HG02642 (cell line): ENCODE results near the gene BBOX1.
"Not testable (repeated sequence)": the region's sequence is repeated elsewhere in the genome, so short reads cannot be mapped to it uniquely, and the experiment has no call there.

Source experiments
- ATAC-seq: cut with Tn5 transposase; IDR thresholded peaks from one replicate; pipeline ENCODE4 v1.9.1; 2021; ENCODE audit warnings: mild to moderate bottlenecking; ENCODE audit not compliant: unreplicated experiment, poor library complexity

The BBOX1 gene, protein sequence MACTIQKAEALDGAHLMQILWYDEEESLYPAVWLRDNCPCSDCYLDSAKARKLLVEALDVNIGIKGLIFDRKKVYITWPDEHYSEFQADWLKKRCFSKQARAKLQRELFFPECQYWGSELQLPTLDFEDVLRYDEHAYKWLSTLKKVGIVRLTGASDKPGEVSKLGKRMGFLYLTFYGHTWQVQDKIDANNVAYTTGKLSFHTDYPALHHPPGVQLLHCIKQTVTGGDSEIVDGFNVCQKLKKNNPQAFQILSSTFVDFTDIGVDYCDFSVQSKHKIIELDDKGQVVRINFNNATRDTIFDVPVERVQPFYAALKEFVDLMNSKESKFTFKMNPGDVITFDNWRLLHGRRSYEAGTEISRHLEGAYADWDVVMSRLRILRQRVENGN

DNA sequence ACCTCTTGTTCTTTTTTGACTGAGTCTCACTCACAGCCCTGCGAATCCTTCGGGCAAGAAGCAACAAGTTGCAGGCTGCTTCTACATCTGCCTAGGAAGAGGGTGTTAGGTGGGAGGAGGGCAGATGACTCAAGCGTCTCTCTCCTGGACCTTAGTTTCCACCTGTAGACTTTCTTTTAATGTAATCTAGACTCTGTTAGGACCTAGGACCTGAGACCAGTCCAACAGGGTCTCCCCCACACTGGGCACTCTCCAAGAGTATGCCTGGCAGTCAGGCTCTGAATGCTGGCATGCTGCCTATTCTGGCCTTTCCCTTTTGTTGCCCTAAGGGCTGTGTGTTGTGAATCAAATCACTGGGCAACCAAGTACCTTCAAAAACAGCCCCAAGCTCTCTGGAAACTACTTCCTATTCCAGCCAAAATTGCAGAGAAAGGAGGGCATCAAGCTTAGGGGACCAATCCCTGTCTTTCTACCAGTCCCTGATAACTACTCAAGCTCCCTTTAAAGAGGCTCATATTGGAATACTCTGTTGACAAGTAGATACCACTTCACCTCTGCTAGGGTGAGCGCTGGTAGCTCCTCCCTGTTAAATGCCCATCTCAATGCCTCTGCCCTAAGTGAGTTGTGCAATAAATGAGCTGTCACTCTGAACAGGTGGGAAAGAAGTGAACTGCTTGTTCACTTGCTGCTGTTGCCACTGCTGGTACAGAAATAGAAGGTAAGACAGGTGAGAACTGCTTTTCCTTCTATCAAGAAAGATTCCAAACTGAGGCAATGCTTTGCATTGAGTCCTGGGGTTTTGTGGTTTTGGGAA lies at the start of gene BBOX1:
BBOX1 (plus strand) TSS at position 514 of the 814 bp plus-strand sequence. CDS start 14,616 bp downstream, outside the sequence.
- no peak for ATAC-seq

DNA sequence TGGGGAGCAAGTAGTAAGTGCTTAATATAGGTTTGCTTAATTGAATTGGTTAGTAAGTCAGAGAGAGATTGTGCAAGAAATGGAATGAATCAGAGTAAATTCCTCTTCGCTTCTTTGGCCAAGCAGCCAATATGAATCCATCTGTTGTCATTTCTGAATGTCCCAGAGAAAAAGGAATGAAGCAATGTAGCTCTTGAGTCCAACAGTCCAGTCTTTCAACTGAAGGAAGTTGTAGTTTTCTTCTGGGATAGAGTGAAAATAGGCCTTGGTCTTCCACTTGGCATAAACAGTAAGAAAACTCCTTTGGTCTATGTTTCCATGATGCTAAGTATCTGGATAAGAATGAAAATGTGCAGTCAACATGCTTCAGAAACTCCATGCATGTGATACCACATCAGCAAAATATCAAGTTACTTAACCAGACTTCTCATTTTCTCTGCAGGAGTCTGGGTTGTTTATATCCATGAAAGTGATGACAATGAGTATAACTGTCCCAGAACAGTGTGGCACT lies 48.5 kb upstream of the BBOX1 start:
- no peak for ATAC-seq

DNA sequence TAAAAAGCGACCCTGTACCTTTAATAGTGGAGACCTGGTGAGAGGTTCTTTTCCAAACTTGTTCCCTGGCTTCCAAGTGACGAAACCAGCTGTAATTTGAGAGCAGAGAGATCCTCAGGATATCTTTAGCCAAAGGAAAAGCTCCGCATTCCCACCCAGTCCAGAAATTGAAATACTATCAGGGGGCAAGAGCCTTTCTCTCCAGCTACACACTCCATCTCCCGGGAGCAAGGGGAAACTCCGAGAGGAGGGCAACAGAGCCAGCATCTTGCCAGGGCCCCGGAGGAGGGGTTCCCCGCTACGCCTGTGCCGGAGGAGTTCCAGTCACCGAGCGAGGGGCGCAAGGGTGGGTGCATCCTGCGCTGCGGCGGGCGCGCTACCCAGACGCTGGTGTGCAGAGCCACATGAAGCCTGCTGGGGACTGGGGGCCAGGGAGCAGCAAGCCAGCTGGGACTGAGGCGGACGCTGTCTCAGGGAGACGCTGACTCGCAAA lies 46.6 kb upstream of the BBOX1 start, which contains the start of gene FIBIN:
FIBIN (plus strand) TSS at position 148 of the 493 bp plus-strand sequence. CDS start 415 bp downstream, outside the sequence.
- no peak for ATAC-seq

DNA sequence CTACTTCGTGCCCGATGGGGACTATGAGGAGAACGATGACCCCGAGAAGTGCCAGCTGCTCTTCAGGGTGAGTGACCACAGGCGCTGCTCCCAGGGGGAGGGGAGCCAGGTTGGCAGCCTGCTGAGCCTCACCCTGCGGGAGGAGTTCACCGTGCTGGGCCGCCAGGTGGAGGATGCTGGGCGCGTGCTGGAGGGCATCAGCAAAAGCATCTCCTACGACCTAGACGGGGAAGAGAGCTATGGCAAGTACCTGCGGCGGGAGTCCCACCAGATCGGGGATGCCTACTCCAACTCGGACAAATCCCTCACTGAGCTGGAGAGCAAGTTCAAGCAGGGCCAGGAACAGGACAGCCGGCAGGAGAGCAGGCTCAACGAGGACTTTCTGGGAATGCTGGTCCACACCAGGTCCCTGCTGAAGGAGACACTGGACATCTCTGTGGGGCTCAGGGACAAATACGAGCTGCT lies 46.0 kb upstream of the BBOX1 start:
- ATAC-seq, result no peak

DNA sequence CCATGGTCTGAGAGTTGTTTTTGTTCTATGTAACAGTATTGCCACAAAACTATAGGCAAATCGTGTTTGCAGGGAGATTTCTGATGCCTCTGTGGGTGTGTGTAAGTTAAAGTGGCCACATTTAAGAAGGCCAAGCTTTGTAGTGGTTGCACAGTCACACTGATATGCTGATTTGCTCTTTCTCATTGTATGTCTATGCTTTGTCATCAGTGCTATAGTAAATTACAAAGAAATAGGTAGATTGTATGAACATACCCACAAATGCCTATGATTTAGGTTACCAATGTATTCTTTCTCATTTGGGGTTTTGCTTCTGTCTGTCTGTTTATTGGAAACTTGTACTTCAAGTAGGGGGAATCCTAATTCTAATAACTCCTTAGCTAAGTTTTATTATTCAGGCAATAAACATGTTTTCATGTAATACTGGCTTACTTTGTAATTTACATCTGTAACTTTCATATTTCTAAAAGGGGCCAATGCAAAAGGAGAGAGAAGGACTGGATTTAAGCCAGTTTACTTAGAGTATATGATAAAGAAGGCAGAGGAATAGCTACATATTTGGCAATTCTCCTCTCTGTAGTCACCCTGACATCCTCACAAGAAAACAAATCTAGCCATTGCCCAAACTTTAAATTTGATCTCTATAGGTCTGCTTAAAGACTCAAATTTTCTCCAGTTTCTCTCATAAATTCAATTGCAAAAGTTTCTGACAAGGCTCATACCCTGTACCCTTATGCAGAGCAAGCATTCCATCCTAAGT lies 44.7 kb upstream of the BBOX1 start:
- no peak for ATAC-seq

DNA sequence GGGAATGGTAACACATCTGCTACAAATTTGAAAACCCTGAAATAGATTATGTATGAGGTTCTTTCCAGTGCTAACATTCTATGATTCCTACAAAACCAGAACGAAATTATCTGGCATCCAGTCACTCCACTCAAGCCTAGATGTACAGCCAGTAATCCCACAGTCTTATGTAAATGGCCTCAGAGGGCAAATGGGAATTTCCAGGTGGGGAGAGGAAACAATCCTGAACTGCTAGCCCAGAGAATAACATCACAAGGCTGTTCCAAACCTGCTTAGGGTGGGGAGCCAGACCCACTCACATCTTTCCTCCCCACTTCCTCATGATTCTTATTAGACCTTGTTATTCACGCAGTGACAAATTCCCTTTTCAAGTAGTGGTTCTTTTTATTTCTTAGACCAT lies 43.2 kb upstream of the BBOX1 start:
- no peak for ATAC-seq

DNA sequence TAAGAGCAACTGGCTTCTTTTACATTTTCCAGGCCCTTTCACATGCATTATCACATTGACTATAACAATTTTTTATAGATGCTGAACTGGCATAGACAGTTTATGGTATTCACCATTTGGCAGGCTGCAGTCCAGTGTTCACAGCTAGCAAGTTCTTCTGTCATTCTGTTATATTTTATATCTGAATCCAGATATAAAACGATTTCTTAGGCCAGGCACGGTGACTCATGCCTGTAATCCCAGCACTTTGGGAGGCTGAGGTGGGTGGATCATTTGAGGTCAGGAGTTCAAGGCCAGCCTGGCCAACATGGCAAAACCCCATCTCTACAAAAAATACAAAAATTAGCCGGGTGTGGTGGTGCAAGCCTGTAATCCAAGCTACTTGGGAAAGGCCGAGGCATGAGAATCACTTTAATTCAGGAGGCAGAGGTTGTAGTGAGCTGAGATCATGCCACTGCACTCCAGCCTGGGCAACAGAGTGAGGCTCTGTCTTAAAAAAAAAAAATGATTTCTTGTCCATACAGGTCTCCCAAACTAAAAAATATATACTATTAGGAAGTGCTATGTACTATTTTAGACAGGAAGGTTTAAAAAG lies 39.4 kb upstream of the BBOX1 start:
- ATAC-seq, result not testable (repeated sequence)

DNA sequence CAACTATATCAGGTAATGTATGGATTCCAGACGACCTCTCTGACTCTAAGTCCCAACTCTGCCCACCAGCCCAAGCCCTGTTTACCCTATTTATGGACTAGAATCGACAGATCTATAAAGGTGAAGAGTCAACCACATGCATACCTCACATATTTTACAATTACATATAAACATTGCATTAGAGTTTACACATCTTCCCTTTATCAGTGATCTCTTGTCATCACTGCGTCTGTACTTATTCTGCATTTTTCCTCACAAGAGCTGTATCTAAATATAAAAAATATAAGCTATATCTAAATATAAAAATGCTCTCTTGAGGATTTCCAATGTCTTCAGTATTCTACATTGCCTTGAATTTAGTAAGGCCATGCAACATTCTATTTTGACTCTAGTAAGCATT lies 38.2 kb upstream of the BBOX1 start:
- ATAC-seq, result no peak

DNA sequence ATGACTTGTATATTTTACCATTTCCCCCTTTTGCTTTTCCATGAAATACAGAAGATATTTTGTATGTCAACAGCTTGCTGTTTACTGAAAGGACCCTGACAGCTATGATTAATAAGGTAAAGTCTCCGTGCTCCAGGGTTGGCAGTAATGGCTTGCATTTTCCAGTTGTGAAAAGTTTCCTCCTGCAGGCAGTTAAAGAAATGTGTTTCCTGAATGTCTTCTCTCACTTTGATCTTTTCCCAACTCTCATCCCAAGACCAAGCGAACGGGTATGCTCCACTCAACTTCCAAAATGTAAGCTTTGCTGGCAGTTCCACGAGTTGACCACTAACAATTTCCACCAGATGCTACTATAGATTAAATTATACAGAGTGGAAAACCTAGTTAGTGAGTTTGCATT lies 37.8 kb upstream of the BBOX1 start:
- ATAC-seq, result no peak

DNA sequence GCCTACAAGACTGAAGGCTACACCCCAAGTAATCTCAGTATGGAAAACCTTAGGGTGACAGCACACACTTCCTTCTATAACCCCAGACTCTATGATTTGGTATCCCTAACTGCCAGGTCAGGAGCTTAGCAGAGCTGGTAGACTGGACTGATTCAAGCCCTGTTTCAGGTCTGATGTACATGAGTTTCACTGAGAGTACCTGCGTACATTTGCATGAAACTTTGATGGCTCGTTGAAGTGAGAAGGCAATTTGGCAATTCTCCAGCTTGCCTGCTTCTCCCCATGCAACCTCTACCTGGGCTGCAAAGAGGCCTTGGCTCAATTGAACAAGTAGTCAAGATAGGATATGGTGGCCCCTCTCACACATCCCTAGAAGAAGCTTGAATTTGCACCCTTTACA lies 36.5 kb upstream of the BBOX1 start:
- ATAC-seq, result no peak

DNA sequence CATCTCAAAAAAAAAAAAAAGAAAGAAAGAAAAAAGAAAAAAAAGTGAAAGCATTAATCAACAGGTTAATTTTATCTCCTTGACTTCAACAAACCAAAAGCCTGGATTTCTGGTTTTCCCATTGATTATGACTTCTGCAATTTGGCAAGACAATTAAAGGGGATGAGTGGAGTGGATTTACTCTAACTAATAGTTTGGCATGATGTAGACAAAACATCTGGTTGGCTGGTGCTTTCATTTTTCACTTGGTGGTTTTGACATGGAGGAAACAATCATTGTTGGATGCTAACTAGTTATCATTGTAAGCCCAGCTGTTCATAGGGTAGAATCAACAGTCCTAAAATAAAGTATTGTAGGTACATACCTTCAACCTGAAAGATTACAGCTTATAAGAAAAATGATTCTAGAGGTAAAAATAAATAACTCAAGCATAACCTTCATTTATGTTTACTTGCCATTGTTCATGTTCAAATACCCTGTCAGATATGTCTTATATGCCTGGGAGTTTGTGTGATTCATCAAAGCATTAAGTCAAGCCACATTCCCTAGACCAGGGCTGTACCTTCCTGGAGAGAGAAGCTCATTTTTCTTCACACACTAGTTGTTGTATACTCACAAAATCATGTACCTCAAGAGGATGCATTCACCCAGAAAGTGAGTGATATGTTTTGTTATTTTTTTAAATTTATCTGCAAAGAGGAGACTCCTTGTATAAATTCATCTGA lies 31.6 kb upstream of the BBOX1 start:
- ATAC-seq, result no peak

DNA sequence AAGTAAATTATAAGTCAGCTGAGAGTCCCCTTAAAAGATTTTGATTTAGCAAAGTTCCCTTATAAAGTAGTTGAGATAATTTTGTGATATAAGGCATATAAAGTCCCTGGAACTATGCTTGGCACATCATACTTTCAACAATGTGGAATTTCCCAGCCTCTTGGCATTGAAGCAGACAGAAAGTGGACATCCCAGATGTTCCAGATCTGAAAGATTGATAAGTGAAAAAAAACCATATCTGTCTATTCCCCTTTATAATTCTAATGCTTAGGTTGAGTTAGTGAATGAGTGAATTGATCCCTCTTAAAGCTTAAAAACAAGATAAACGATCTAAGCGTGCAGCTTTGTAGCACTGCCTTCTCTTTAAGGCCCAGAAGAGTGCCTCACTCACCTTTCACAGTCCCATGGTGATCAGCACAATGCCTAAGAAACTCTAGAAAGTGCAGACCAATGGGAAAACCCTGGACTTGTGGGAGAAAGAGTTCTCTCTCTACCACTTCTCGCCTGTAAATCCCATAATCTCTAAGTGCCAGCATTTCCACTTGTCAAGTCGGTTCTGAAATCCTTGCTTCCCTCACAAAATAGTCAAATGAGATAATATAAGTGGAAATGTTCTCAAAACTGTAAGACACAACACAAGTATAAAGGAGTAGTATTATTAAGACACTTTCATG lies 28.9 kb upstream of the BBOX1 start:
- ATAC-seq, result no peak

DNA sequence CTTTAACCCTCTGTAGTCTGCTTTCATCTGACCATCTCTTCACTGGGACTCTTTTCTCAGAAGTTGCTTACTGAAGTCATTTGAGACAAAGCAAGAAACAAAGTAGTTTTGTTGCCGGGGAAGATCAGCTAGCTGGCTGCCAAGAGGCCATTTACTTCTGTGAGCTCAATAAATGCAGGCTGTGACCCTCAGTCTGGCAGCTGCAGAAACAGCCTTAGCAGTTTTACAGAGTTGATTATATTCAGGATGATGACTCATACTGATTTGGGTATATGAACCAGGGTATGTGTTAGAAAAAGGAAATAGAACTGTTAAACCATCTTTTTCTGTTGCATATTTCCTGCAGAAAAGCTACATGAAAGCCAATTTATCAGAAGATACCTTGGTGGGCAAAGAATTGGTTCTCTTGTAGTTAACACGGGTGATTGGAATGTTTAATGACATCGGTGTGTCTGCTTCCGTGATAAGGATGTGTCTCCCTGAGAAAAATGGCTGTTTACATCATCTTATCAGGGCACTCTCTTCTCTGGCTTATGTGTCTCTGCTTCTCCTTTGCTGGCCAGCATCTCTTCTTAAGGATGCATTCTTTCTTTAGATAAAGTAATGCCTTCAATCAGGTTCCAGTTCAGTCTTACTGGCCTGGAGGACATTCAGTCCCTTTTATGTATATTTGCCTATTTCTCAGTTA lies 28.2 kb upstream of the BBOX1 start:
- no peak for ATAC-seq

DNA sequence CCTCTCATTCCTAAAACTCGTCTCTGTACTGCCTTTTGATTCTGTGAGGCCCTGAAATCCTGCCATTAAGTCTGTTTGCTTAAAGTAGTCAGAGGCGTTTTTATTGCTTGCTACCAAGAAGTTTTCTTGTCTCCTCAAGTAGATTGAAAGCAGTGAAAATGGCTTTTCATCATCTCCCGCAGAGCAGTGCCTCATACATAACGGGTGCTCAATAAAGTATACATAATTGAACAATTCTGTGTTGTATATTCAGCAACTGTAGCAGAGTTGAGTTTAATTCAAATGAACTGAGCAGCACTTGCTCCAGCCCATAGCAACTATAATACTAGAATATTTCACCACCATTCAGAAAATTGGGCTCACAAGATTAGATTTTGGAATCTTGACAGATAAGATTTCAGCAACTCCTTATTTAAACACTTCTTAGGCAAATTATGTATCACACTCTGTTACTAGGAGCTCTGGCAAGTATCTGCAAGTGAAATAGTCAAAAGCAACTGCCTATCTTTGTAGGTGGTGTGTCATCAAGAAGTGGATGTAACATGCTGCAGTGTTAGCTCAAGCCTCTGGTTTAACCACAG lies 26.7 kb upstream of the BBOX1 start:
- ATAC-seq, result no peak

DNA sequence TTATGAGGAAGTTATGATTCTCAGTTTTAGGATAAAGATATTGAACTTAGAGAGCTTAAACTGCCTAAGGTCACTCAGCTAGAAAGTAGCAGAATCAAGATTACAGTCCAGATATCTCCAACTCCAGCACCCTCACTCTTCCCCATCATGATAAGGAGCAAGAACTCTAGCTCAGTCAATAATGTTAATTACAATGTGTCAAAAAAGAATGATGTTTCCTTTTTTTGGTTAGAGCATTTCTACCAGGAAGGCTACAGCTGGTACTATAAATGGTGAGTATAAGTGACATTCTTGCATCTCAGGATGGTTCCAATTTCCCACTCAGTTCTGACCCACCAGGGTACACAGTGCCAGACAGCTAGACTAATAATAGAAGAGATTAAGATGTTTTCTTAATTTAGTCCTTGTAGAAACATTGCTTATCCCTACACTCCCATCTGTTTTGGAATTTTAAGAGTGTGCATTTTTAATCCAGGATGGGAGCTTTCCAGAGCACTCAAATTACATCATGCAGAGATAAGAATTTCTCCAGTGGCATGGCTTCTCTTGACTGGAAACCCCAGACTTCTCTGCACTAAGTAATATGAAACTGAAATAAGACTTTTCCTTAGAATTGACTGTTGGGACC lies 21.6 kb upstream of the BBOX1 start:
- no peak for ATAC-seq

DNA sequence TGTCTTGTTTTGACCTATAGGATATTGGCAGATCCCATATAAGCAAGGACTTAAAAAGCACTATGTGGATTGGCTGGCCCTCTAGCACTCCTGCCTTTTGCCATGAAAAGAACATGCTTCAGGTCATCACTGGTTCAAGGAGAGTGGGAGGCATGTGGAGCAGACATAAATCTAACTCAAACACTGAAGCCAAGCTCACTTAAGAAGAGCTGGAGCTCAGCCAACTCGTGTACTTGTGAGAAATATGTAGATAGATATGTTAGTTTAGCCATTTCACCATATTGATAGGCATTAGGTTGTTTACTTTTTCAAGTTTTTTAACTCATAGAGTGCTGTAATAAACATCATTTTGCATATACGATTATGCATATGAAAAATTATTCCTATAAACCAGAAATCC lies 19.9 kb upstream of the BBOX1 start:
- no peak for ATAC-seq

DNA sequence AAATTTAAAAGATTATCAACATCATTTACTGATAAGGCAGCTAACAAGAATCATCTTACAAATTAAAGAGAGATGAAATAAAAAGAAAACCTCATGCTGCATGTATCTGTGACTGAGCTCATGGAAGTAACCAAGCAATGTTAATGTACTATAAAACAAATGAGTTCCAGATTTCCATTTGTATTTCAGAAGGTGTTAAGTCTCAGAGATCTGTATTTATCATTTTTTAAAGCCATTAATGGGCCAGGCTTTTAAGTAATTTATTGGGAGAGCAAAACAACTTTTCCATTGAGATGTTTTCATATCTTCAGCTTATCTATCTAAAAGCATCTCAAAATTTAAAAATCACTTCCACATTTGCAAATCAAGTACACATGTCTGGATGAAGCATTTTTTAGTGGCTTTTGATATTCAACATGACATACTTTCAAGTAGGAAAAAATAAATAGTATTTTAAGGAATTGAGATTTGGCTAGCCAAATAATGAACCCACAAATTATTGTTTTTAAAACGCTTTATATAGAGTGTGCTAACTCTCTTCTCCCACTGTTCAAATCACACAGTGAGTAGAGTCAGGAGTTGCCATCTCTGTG lies 17.9 kb upstream of the BBOX1 start:
- ATAC-seq, result no peak
